Omental fat pad (tissue), 4 donors: Measurements from ENCODE around the gene BMPER. TPM values are rescaled to one million over a fixed set of nuclear protein-coding genes. Genes with fewer than 3 reads are reported as not detected.

ENCODE experiments used
- ATAC-seq: fragments of 150-250 bp; one replicate; pipeline ENCODE4 v1.9.1; 2016; ENCODE audit warnings: mild to moderate bottlenecking, moderate library complexity; ENCODE audit not compliant: low FRiP score
- DNase-seq: peaks from one replicate; pipeline ENCODE4 v3.0.0-alpha.2; 2019; ENCODE audit warnings: low spot score
- total RNA-seq, 4 donors: library from RNA; depleted of rRNA; stranded (reverse); fragments of >200 nt; gene quantifications; one replicate each; pipeline ENCODE4 v1.1.0, GENCODE V29; 2016
- TF ChIP-seq, protein P1 (sequence below), 3 donors: fragments of 450-650 bp; IDR thresholded peaks; one replicate each; pipeline ENCODE4 v1.5.1; 2016 to 2017; ENCODE audit warnings: antibody characterized with exemption in 3 of 3, mild to moderate bottlenecking in 3 of 3, moderate library complexity in 2 of 3

Gene BMPER
- total RNA-seq, 4 donors from 2014 or later = 5.4 to 32.5 (median 16.6) TPM

DNA sequence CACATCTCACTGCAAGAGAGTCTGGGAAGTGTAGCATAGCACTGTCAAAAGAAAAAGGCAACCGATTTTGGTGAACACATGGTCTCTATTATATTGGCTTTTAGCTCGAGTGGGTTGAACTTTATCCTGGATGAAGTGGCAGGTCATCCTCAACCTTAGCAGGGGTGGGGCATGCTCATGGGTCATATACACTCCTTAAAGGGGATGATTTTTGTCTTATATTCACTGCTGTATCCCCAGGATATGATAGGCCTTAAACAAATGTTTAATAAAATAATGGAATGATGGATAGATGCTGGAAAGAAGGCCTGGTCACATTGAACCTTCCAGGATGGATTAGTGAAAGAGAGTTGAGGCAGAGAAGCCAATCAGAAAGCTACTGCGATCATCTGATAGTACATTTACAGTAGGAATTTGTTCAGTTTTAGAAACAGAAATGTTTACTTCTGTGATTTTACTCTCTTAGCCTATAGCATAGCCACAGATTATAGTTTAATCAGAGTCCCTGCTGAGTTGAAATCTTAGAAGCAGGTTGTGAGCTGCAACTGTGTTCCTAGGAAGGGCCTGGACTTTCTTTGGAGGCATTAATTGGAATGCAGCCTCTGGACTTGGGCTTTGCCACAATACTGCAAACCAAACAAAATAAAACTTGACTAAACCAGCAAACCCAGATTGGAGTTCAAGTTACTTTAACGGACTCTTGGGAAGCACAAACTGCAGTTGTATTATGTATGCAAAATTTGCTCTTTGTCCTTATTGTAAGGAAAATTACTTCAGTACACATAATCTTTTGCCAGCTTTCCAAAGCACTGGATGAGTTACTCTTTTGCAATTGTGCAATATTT is 138.3 kb downstream of the BMPER start:
- peak; percentile 57 for ATAC-seq
- no peak for DNase-seq
- TF ChIP-seq, protein P1, sequence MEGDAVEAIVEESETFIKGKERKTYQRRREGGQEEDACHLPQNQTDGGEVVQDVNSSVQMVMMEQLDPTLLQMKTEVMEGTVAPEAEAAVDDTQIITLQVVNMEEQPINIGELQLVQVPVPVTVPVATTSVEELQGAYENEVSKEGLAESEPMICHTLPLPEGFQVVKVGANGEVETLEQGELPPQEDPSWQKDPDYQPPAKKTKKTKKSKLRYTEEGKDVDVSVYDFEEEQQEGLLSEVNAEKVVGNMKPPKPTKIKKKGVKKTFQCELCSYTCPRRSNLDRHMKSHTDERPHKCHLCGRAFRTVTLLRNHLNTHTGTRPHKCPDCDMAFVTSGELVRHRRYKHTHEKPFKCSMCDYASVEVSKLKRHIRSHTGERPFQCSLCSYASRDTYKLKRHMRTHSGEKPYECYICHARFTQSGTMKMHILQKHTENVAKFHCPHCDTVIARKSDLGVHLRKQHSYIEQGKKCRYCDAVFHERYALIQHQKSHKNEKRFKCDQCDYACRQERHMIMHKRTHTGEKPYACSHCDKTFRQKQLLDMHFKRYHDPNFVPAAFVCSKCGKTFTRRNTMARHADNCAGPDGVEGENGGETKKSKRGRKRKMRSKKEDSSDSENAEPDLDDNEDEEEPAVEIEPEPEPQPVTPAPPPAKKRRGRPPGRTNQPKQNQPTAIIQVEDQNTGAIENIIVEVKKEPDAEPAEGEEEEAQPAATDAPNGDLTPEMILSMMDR (IDR thresholded peaks at IDR 0.05) = no peak

DNA sequence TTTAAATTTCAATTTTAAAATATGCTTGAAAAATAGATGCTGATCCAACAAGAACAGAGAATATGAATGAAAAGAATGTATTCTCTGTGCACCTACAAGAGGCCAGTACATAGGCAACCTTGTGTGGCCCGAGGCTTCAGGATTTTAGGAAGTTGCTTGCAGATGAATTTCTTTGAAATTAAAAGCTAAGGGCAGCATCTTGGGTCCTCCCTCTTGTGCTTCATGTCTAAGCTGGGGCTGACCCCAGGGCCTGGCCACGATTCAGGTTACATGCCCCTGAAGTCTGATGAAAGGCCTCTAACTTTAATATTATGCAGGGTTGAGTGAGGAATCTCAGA is 138.9 kb downstream of the BMPER start:
- TF ChIP-seq, protein P1 (IDR thresholded peaks at IDR 0.05) = no peak
- no peak for ATAC-seq
- DNase-seq = no peak

DNA sequence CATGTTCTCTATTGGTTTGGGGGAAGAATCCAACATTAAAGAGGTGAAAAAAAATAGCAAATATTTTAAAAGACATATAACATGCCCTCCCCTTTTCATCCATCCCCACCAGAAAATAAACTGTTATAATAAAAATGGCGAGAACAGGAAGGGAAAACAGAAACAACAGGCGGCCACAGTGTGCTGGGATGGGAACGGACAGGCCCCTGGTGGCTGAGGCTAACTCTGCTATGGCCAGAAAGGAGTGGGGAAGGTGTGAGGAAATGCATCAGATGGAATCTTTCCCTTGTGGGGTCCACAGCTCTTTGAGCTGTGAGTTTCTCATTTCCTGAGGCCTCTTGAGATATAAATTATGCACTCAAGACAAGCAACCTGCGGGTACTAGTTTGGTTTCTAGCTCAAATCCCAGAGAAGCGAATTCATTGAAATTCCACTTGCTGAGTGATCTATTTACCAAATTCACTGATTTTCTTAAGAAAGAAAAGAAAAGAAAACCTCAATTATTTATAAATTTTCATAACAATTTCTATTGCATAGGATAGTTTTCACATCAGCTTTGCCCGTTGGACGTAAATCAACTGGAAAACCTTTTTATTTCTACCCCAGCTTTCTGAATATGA is 139.5 kb downstream of the BMPER start:
- ATAC-seq (no peak), DNase-seq (no peak)
- TF ChIP-seq, protein P1 (IDR thresholded peaks at IDR 0.05) = no peak

DNA sequence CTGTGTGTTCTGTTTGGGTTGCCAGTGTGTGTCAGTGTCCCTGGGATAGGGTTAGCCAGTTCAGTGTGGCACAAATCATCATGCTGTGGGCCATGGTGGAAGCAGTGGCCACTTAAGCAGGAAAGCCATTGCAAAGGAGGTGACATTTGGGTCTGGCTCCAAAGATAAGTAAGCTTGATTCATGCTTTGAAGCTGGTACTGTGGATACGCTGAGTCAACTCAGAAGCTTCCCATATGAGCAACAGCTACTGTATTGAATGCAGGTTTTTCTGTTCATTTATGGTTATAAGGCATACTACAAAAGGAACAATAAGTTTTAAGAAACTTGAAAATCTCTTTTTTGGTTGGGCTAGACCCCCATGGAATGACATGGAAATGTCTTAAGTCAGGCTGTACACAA is 143.1 kb downstream of the BMPER start:
- ATAC-seq = no peak
- TF ChIP-seq, protein P1 (IDR thresholded peaks at IDR 0.05) = no peak
- DNase-seq = no peak

DNA sequence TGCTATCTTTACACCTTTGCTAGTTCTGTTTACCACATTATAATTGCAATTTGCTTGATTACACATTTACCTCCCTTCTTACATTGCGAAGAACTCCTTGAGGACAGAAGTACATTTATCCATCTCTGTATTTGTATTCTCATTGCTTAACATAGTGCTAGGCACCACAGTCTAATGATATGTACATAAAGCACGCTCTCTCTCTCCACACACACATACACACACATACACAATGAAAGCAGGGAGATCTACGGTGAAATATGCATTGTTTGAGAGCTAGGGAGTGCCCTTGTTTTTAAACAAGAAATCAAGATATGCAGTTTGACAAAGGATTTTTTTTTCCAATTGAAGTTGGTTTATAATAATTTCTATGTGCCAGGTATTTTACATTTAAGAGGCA is 148.7 kb downstream of the BMPER start:
- DNase-seq = no peak
- TF ChIP-seq, protein P1 (IDR thresholded peaks at IDR 0.05) = no peak
- ATAC-seq = no peak

DNA sequence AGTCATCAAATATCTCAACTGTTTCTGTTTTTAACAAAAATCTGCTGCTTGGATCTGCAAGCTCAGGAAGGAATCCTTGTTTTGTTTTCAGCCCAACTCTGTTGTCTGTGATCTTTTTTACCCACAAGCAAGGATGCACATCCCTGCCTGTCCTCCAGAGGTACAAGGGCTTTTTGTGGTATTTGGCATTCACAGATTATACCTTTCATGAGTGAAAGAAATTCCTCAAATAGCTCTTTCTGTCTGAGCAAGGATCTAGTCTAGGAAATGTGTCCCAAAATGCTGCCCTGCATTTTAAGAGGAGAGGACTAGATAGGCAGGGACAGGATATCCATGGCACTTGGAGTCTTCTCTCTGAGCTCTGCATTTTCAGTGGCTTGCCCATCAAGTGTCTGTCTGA is 151.8 kb downstream of the BMPER start:
- TF ChIP-seq, protein P1 (IDR thresholded peaks at IDR 0.05) = no peak
- DNase-seq (no peak), ATAC-seq (no peak)

DNA sequence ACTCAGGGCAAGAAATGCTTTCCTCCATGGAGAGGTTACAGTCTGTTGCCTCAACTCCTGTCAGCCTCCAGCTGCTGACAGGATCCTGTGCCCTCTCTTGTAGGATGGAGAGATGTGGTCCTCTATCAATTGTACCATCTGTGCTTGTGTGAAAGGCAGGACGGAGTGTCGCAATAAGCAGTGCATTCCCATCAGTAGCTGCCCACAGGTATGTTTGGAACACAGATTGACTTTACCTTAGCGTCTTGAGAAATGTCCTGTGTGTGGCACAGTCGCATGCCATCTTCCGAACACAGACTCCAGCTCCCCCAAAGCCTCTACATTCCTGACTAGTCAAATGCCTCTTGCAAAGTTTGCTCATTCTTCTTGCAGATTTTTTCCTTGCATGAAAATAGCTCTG is 152.6 kb downstream of the BMPER start:
- ATAC-seq (no peak), DNase-seq (no peak)
- TF ChIP-seq, protein P1 (IDR thresholded peaks at IDR 0.05) = no peak
